Right atrium auricular region (tissue), 2 donors: Measurements from ENCODE around the gene TTC33. TPM values are rescaled to one million over a fixed set of nuclear protein-coding genes. Genes with fewer than 3 reads are reported as not detected.

Experiments used
- DNase-seq: peaks from one replicate; pipeline ENCODE4 v3.0.0-alpha.2; 2019; ENCODE audit warnings: low spot score
- H3K27ac ChIP-seq, 2 donors: fragments of 200-600 bp; sonication (generic); 1 replicate in 1 of 2; 2 replicates in 1 of 2; pipeline ENCODE4 v1.5.1; 2016 to 2019
- H3K27me3 ChIP-seq, 2 donors: fragments of 200-600 bp; sonication (generic); one replicate each; pipeline versions ENCODE4 v1.5.1 to v1.6.0; 2017 to 2019
- H3K36me3 ChIP-seq: fragments of 200-600 bp; sonication (generic); one replicate; pipeline ENCODE4 v1.5.1; 2016
- H3K4me1 ChIP-seq, 2 donors: fragments of 200-600 bp; sonication (generic); one replicate each; pipeline versions ENCODE4 v1.5.1 to v1.6.0; 2017 to 2019
- H3K4me3 ChIP-seq, 2 donors: fragments of 200-600 bp; sonication (generic); 1 replicate in 1 of 2; 2 replicates in 1 of 2; pipeline ENCODE4 v1.5.1; 2017 to 2019; ENCODE audit warnings: mild to moderate bottlenecking in 1 of 2, moderate library complexity in 1 of 2
- H3K9me3 ChIP-seq, 2 donors: fragments of 200-600 bp; sonication (generic); one replicate each; pipeline ENCODE4 v1.5.1; 2019
- CTCF ChIP-seq, 2 donors: fragments of 200-600 bp; sonication (generic); IDR thresholded peaks; one replicate each; pipeline ENCODE4 v1.5.1; 2019; ENCODE audit warnings: antibody characterized with exemption in 2 of 2
- total RNA-seq, 2 donors: library from RNA; depleted of rRNA; stranded (reverse); fragments of >200 nt; gene quantifications; one replicate each; pipeline ENCODE4 v1.1.0, GENCODE V29; 2016

TTC33 gene
- 10 to 100 TPM; 10.2 to 16.7 TPM for total RNA-seq

- no peaks in the 10 kb centered on the region for H3K36me3 ChIP-seq
- peak within 1 kb of the TSS; percentile 88 to 95 for H3K27ac ChIP-seq
- peaks cover 0 to 16% of the 10 kb centered on the region in 2 donors for H3K4me1 ChIP-seq
- H3K27me3 ChIP-seq: no peaks in the 10 kb centered on the region
- H3K4me3 ChIP-seq: peak within 1 kb of the TSS; percentile 72 to 90
- TF ChIP-seq CTCF (IDR thresholded peaks at IDR 0.05): peak; percentile 64 to 87
- no peaks in the 10 kb centered on the region for H3K9me3 ChIP-seq
- peak; percentile 98 for DNase-seq
Observed at GRCh38 chr5:40755407-40756365, at the start of gene TTC33. Gene TTC33 (minus strand): TSS chr5:40755961. CDS start chr5:40747018, 8,943 bp downstream.

- Histone ChIP-seq H3K4me1 (peaks cover 0 to 2% of the 10 kb centered on the region in 2 donors), H3K9me3 (no peaks in the 10 kb centered on the region), H3K27ac (no peak overlapping the region), H3K4me3 (no peak overlapping the region), H3K36me3 (no peaks in the 10 kb centered on the region), H3K27me3 (no peaks in the 10 kb centered on the region)
- no peak for TF ChIP-seq CTCF (IDR thresholded peaks at IDR 0.05)
- DNase-seq: no peak
Observed at GRCh38 chr5:40801771-40802562, 46.2 kb upstream of the TTC33 start.

- Histone ChIP-seq H3K4me1 (peaks cover 0 to 21% of the 10 kb centered on the region in 2 donors), H3K9me3 (no peaks in the 10 kb centered on the region), H3K36me3 (no peaks in the 10 kb centered on the region), H3K4me3 (no peak overlapping the region), H3K27ac (peak overlapping the region in 1 of 2 donors; percentile 95), H3K27me3 (no peaks in the 10 kb centered on the region)
- no peak for TF ChIP-seq CTCF (IDR thresholded peaks at IDR 0.05)
- no peak for DNase-seq
Observed at GRCh38 chr5:40799258-40799657, 43.5 kb upstream of the TTC33 start.

- DNase-seq: no peak
- TF ChIP-seq CTCF (IDR thresholded peaks at IDR 0.05): no peak
- no peaks in the 10 kb centered on the region for H3K27me3 ChIP-seq
- peaks cover 0 to 22% of the 10 kb centered on the region in 2 donors for H3K4me1 ChIP-seq
- H3K9me3 ChIP-seq: no peaks in the 10 kb centered on the region
- H3K27ac ChIP-seq: peak overlapping the region; percentile 94 to 95
- H3K36me3 ChIP-seq: no peaks in the 10 kb centered on the region
- peak overlapping the region; percentile 94 to 95 for H3K4me3 ChIP-seq
Observed at GRCh38 chr5:40798801-40799210, 43.0 kb upstream of the TTC33 start.

- peak; percentile 36 to 82 for TF ChIP-seq CTCF (IDR thresholded peaks at IDR 0.05)
- no peaks in the 10 kb centered on the region for H3K9me3 ChIP-seq
- DNase-seq: peak; percentile 87
- no peaks in the 10 kb centered on the region for H3K36me3 ChIP-seq
- H3K27me3 ChIP-seq: no peaks in the 10 kb centered on the region
- H3K4me1 ChIP-seq: peaks cover 0 to 25% of the 10 kb centered on the region in 2 donors
- peak within 1 kb of the TSS; percentile 94 to 95 for H3K4me3 ChIP-seq
- H3K27ac ChIP-seq: peak within 1 kb of the TSS; percentile 94 to 95
Observed at GRCh38 chr5:40798012-40798800, 42.4 kb upstream of the TTC33 start, which contains the start of gene PRKAA1. Gene PRKAA1 (minus strand): TSS chr5:40798374. CDS start chr5:40798189, 185 bp downstream.
